Measurements from ENCODE around the gene SLX1B. TPM values are rescaled to one million over a fixed set of nuclear protein-coding genes. Genes with fewer than 3 reads are reported as not detected.
"Not testable (repeated sequence)": the region's sequence is repeated elsewhere in the genome, so short reads cannot be mapped to it uniquely, and the experiment has no call there.

Gene SLX1B
- polyA plus RNA-seq (2012; rRNA removed), result 18.3 and 32.4 TPM in 2 replicates
- polyA plus RNA-seq (2012; cell fraction: cytosol; rRNA removed), result 7.1 and 24.4 TPM in 2 replicates
- 33.9 and 38.7 TPM in 2 replicates for polyA plus RNA-seq (2012; cell fraction: nucleus; rRNA removed)

- H3K27me3 ChIP-seq (ENCODE audit: insufficient read depth); H3K9ac ChIP-seq; H3K9me3 ChIP-seq; H4K20me1 ChIP-seq (ENCODE audit: insufficient read depth); H2AFZ ChIP-seq (ENCODE audit: low read depth); CTCF ChIA-PET; H3K79me2 ChIP-seq (ENCODE audit: insufficient read depth); H3K4me2 ChIP-seq; H3K9me2 ChIP-seq; H3K27ac ChIP-seq (ENCODE audit: low read depth in 2 of 2, low read length in 1 of 2); POLR2A ChIA-PET; H3K36me3 ChIP-seq (replicated peaks in 1 of 2; ENCODE audit: control insufficient read depth in 1 of 2, insufficient read depth in 2 of 2, low read length in 1 of 2); H3K4me1 ChIP-seq (ENCODE audit: control insufficient read depth in 1 of 2, insufficient read depth in 2 of 2, low read depth in 1 of 2, low read length in 1 of 2); H3F3A ChIP-seq (replicated peaks; ENCODE audit: insufficient read depth); H3K4me3 ChIP-seq (ENCODE audit: low read depth in 2 of 2, low read length in 1 of 2); DNase-seq: not testable (repeated sequence)
- no CpG with 5 or more reads among the region's 33 CpGs for WGBS (ENCODE audit: low lambda C conversion rate)
Observed at GRCh38 chr16:29454269-29454668, at the start of gene SLX1B, which contains the start of gene BOLA2. Gene SLX1B (plus strand): TSS chr16:29454533. Gene BOLA2 (minus strand): TSS chr16:29454351. CDS start chr16:29454253, 98 bp downstream.

- H3K9ac ChIP-seq; H2AFZ ChIP-seq (ENCODE audit: low read depth); H3F3A ChIP-seq (replicated peaks; ENCODE audit: insufficient read depth); H3K9me2 ChIP-seq; CTCF ChIA-PET; H3K4me3 ChIP-seq (ENCODE audit: low read depth in 2 of 2, low read length in 1 of 2); H3K9me3 ChIP-seq; H3K36me3 ChIP-seq (replicated peaks in 1 of 2; ENCODE audit: control insufficient read depth in 1 of 2, insufficient read depth in 2 of 2, low read length in 1 of 2); H3K27me3 ChIP-seq (ENCODE audit: insufficient read depth); DNase-seq; POLR2A ChIA-PET; H4K20me1 ChIP-seq (ENCODE audit: insufficient read depth); H3K79me2 ChIP-seq (ENCODE audit: insufficient read depth); H3K4me1 ChIP-seq (ENCODE audit: control insufficient read depth in 1 of 2, insufficient read depth in 2 of 2, low read depth in 1 of 2, low read length in 1 of 2); H3K27ac ChIP-seq (ENCODE audit: low read depth in 2 of 2, low read length in 1 of 2); H3K4me2 ChIP-seq: not testable (repeated sequence)
- 90% methylated on average over 7 of the region's 7 CpGs for WGBS (ENCODE audit: low lambda C conversion rate)
Observed at GRCh38 chr16:29405249-29405648, 49.1 kb upstream of the SLX1B start.

GRCh38 chr16:29423587-29423986 lies 30.7 kb upstream of the SLX1B start:
- H3K36me3 ChIP-seq (replicated peaks in 1 of 2; ENCODE audit: control insufficient read depth in 1 of 2, insufficient read depth in 2 of 2, low read length in 1 of 2); H3K27me3 ChIP-seq (ENCODE audit: insufficient read depth); H3K4me2 ChIP-seq; DNase-seq; H3K79me2 ChIP-seq (ENCODE audit: insufficient read depth); H3K9me2 ChIP-seq; H3K9ac ChIP-seq; H3F3A ChIP-seq (replicated peaks; ENCODE audit: insufficient read depth); H3K4me1 ChIP-seq (ENCODE audit: control insufficient read depth in 1 of 2, insufficient read depth in 2 of 2, low read depth in 1 of 2, low read length in 1 of 2); CTCF ChIA-PET; H4K20me1 ChIP-seq (ENCODE audit: insufficient read depth); H2AFZ ChIP-seq (ENCODE audit: low read depth); POLR2A ChIA-PET; H3K9me3 ChIP-seq; H3K27ac ChIP-seq (ENCODE audit: low read depth in 2 of 2, low read length in 1 of 2); H3K4me3 ChIP-seq (ENCODE audit: low read depth in 2 of 2, low read length in 1 of 2): not testable (repeated sequence)
- 98% methylated on average over 2 of the region's 2 CpGs for WGBS (ENCODE audit: low lambda C conversion rate)

- H3K4me1 ChIP-seq (ENCODE audit: control insufficient read depth in 1 of 2, insufficient read depth in 2 of 2, low read depth in 1 of 2, low read length in 1 of 2); CTCF ChIA-PET; H3K79me2 ChIP-seq (ENCODE audit: insufficient read depth); DNase-seq; H3K27ac ChIP-seq (ENCODE audit: low read depth in 2 of 2, low read length in 1 of 2); H2AFZ ChIP-seq (ENCODE audit: low read depth); H3K4me2 ChIP-seq; H4K20me1 ChIP-seq (ENCODE audit: insufficient read depth); H3K27me3 ChIP-seq (ENCODE audit: insufficient read depth); H3K9me2 ChIP-seq; H3K9ac ChIP-seq; H3F3A ChIP-seq (replicated peaks; ENCODE audit: insufficient read depth); H3K36me3 ChIP-seq (replicated peaks in 1 of 2; ENCODE audit: control insufficient read depth in 1 of 2, insufficient read depth in 2 of 2, low read length in 1 of 2); H3K4me3 ChIP-seq (ENCODE audit: low read depth in 2 of 2, low read length in 1 of 2); POLR2A ChIA-PET; H3K9me3 ChIP-seq: not testable (repeated sequence)
- WGBS (ENCODE audit: low lambda C conversion rate), result 96% methylated on average over 3 of the region's 3 CpGs
Observed at GRCh38 chr16:29425390-29425789, 28.9 kb upstream of the SLX1B start.

- DNase-seq, CTCF ChIA-PET, POLR2A ChIA-PET: not testable (repeated sequence)
Observed at GRCh38 chr16:29453754-29454153, 579 bp upstream of the SLX1B start.

GRCh38 chr16:29454828-29455227 lies 495 bp downstream of the SLX1B start:
- H3K9ac ChIP-seq; DNase-seq; H3K27ac ChIP-seq (ENCODE audit: low read depth in 2 of 2, low read length in 1 of 2); H3K36me3 ChIP-seq (replicated peaks in 1 of 2; ENCODE audit: control insufficient read depth in 1 of 2, insufficient read depth in 2 of 2, low read length in 1 of 2); CTCF ChIA-PET; H3F3A ChIP-seq (replicated peaks; ENCODE audit: insufficient read depth); H4K20me1 ChIP-seq (ENCODE audit: insufficient read depth); H3K9me2 ChIP-seq; H3K27me3 ChIP-seq (ENCODE audit: insufficient read depth); H2AFZ ChIP-seq (ENCODE audit: low read depth); H3K4me2 ChIP-seq; H3K4me3 ChIP-seq (ENCODE audit: low read depth in 2 of 2, low read length in 1 of 2); H3K79me2 ChIP-seq (ENCODE audit: insufficient read depth); H3K9me3 ChIP-seq; H3K4me1 ChIP-seq (ENCODE audit: control insufficient read depth in 1 of 2, insufficient read depth in 2 of 2, low read depth in 1 of 2, low read length in 1 of 2); POLR2A ChIA-PET: not testable (repeated sequence)
- WGBS (ENCODE audit: low lambda C conversion rate), result no CpG with 5 or more reads among the region's 29 CpGs

More at GRCh38 chr16:29453754-29454153, 579 bp upstream of the SLX1B start:
- H3K27ac ChIP-seq (ENCODE audit: low read depth in 2 of 2, low read length in 1 of 2); H3K79me2 ChIP-seq (ENCODE audit: insufficient read depth); H3K36me3 ChIP-seq (replicated peaks in 1 of 2; ENCODE audit: control insufficient read depth in 1 of 2, insufficient read depth in 2 of 2, low read length in 1 of 2); H3K9ac ChIP-seq; H3K9me3 ChIP-seq; H3K27me3 ChIP-seq (ENCODE audit: insufficient read depth); H4K20me1 ChIP-seq (ENCODE audit: insufficient read depth); H3F3A ChIP-seq (replicated peaks; ENCODE audit: insufficient read depth); H3K9me2 ChIP-seq; H3K4me1 ChIP-seq (ENCODE audit: control insufficient read depth in 1 of 2, insufficient read depth in 2 of 2, low read depth in 1 of 2, low read length in 1 of 2); H2AFZ ChIP-seq (ENCODE audit: low read depth); H3K4me2 ChIP-seq; H3K4me3 ChIP-seq (ENCODE audit: low read depth in 2 of 2, low read length in 1 of 2): not testable (repeated sequence)
- no CpG with 5 or more reads among the region's 21 CpGs for WGBS (ENCODE audit: low lambda C conversion rate)

GRCh38 chr16:29457660-29458059 lies 3.3 kb downstream of the SLX1B start:
- H3K4me3 ChIP-seq (ENCODE audit: low read depth in 2 of 2, low read length in 1 of 2); H3K9ac ChIP-seq; H3K36me3 ChIP-seq (replicated peaks in 1 of 2; ENCODE audit: control insufficient read depth in 1 of 2, insufficient read depth in 2 of 2, low read length in 1 of 2); H4K20me1 ChIP-seq (ENCODE audit: insufficient read depth); POLR2A ChIA-PET; H3K27ac ChIP-seq (ENCODE audit: low read depth in 2 of 2, low read length in 1 of 2); H3K27me3 ChIP-seq (ENCODE audit: insufficient read depth); H3K79me2 ChIP-seq (ENCODE audit: insufficient read depth); H2AFZ ChIP-seq (ENCODE audit: low read depth); DNase-seq; H3F3A ChIP-seq (replicated peaks; ENCODE audit: insufficient read depth); H3K4me2 ChIP-seq; H3K9me3 ChIP-seq; H3K9me2 ChIP-seq; CTCF ChIA-PET; H3K4me1 ChIP-seq (ENCODE audit: control insufficient read depth in 1 of 2, insufficient read depth in 2 of 2, low read depth in 1 of 2, low read length in 1 of 2): not testable (repeated sequence)
- WGBS (ENCODE audit: low lambda C conversion rate), result 100% methylated on average over 1 of the region's 2 CpGs

All from SK-N-SH (cell line).